ENCODE results near the gene PTPRR. TPM values are rescaled to one million over a fixed set of nuclear protein-coding genes. Genes with fewer than 3 reads are reported as not detected.

Gene PTPRR
- total and polyA plus RNA-seq, 10 of the 15 experiments (the other 5 are each of a cell fraction or from before 2014, with no cell fraction given) = 0.14 to 3.1 (median 0.42) TPM

DNA sequence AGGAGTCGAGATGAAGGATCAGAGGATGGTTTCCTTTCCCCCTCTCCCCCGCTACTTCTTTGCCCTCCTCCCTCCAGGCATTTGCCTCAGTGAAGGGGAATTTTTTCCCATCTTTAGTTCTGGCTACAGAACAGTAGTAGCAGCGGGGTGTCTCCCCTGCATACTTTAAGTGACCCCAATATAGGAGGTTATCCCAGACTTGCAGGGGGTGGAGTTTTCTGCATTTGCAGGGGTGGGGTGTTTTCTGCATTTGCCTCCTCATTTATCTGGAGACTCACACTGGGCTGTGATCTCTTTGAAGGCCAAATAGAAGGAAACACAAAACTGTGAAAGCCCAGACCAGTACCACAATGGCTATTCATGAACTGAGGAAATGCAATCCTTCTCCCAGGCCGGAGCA, 303.1 kb downstream of the PTPRR start:
- ChIA-PET POLR2A (no interaction called here), SMC1A (ENCODE audit: uncharacterized antibody, unreplicated experiment) (no interaction called here), RAD21 (ENCODE audit: unreplicated experiment) (no interaction called here), CTCF (no interaction called here)
- Histone ChIP-seq H4K20me1 (ENCODE audit: control insufficient read depth, insufficient read depth) (no peaks in the 10 kb centered on the region), H3K4me3 (no peak overlapping the region), H3K36me3 (ENCODE audit: control insufficient read depth in 2 of 2, insufficient read depth in 2 of 2, low read length in 1 of 2) (no peaks in the 10 kb centered on the region), H2AFZ (ENCODE audit: control insufficient read depth, low read depth, low read length) (no peak overlapping the region), H3K79me2 (ENCODE audit: control insufficient read depth, insufficient read depth, low read length) (no peaks in the 10 kb centered on the region), H3K4me1 (ENCODE audit: control insufficient read depth, insufficient read depth, low read length) (no peaks in the 10 kb centered on the region), H3K27ac (ENCODE audit: control insufficient read depth, insufficient read depth) (no peak overlapping the region), H3K4me2 (ENCODE audit: control insufficient read depth, insufficient read depth) (no peak overlapping the region), H3K27me3 (replicated peaks in 1 of 2; ENCODE audit: control insufficient read depth in 2 of 2, insufficient read depth in 2 of 2, low read length in 1 of 2) (no peaks in the 10 kb centered on the region), H3K9ac (ENCODE audit: control insufficient read depth, insufficient read depth, low read length) (no peak overlapping the region), H3K9me3 (replicated peaks; ENCODE audit: control insufficient read depth, insufficient read depth, low read length) (no peaks in the 10 kb centered on the region)
- FAIRE-seq = no peak
- TF ChIP-seq NR2F1 (conservative IDR thresholded peaks at IDR 0.05) (no peak), CBFB (IDR thresholded peaks at IDR 0.05; ENCODE audit: low read depth) (no peak), EGR1 (IDR thresholded peaks at IDR 0.05; ENCODE audit: borderline replicate concordance in 1 of 2, low read depth in 2 of 2, low read length in 2 of 2) (no peak), SMAD1 (IDR thresholded peaks at IDR 0.05; ENCODE audit: low read depth, partially characterized antibody) (no peak), EED (IDR thresholded peaks at IDR 0.05; ENCODE audit: low read depth) (no peak), IRF4 (IDR thresholded peaks at IDR 0.05; ENCODE audit: low read depth, low read length) (no peak), POLR2A (IDR thresholded peaks at IDR 0.05; ENCODE audit: low read depth, low read length) (no peak), PAX8 (IDR thresholded peaks at IDR 0.05) (no peak), MXI1 (IDR thresholded peaks at IDR 0.05; ENCODE audit: low read depth, low read length) (no peak), CHD4 (IDR thresholded peaks at IDR 0.05) (no peak)
- TF ChIP-seq, protein P1, sequence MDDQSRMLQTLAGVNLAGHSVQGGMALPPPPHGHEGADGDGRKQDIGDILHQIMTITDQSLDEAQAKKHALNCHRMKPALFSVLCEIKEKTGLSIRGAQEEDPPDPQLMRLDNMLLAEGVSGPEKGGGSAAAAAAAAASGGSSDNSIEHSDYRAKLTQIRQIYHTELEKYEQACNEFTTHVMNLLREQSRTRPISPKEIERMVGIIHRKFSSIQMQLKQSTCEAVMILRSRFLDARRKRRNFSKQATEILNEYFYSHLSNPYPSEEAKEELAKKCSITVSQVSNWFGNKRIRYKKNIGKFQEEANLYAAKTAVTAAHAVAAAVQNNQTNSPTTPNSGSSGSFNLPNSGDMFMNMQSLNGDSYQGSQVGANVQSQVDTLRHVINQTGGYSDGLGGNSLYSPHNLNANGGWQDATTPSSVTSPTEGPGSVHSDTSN (IDR thresholded peaks at IDR 0.05; ENCODE audit: insufficient replicate concordance, low read depth, low read length) = no peak
- TF ChIP-seq, protein P2, sequence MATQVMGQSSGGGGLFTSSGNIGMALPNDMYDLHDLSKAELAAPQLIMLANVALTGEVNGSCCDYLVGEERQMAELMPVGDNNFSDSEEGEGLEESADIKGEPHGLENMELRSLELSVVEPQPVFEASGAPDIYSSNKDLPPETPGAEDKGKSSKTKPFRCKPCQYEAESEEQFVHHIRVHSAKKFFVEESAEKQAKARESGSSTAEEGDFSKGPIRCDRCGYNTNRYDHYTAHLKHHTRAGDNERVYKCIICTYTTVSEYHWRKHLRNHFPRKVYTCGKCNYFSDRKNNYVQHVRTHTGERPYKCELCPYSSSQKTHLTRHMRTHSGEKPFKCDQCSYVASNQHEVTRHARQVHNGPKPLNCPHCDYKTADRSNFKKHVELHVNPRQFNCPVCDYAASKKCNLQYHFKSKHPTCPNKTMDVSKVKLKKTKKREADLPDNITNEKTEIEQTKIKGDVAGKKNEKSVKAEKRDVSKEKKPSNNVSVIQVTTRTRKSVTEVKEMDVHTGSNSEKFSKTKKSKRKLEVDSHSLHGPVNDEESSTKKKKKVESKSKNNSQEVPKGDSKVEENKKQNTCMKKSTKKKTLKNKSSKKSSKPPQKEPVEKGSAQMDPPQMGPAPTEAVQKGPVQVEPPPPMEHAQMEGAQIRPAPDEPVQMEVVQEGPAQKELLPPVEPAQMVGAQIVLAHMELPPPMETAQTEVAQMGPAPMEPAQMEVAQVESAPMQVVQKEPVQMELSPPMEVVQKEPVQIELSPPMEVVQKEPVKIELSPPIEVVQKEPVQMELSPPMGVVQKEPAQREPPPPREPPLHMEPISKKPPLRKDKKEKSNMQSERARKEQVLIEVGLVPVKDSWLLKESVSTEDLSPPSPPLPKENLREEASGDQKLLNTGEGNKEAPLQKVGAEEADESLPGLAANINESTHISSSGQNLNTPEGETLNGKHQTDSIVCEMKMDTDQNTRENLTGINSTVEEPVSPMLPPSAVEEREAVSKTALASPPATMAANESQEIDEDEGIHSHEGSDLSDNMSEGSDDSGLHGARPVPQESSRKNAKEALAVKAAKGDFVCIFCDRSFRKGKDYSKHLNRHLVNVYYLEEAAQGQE (IDR thresholded peaks at IDR 0.05; ENCODE audit: low read depth, low read length) = no peak
- ATAC-seq = no peak
- in situ Hi-C loops (cut with MboI) (no loop called here), intact Hi-C loops (cut with micrococcal nuclease; ENCODE audit: unreplicated experiment) (no loop called here)
- 16% methylated on average over 4 of the region's 4 CpGs for WGBS (ENCODE audit: insufficient coverage, insufficient replicate concordance, low lambda C conversion rate, missing lambda C conversion rate)
- DNase-seq (ENCODE audit: low read depth, low spot score) = no peak
- BruUV-seq (replicated peaks) = no TSS peak
